ENCODE data around the gene KCNT2. TPM values are rescaled to one million over a fixed set of nuclear protein-coding genes. Genes with fewer than 3 reads are reported as not detected.

The KCNT2 gene
- total RNA-seq, 1 experiment from 2014 or later, result 0.41 TPM

GRCh38 chr1:196481616-196482015 lies 126.6 kb downstream of the KCNT2 start:
- POLR2A ChIA-PET, result no interaction called here

GRCh38 chr1:196477262-196477661 lies 131.0 kb downstream of the KCNT2 start:
- DNase-seq (ENCODE audit: low read depth, low spot score), result no peak
- H3K27ac ChIP-seq (ENCODE audit: low read length), result no peak overlapping the region
- H3K27me3 ChIP-seq (ENCODE audit: control insufficient read depth, insufficient read depth, low read length), result no peaks in the 10 kb centered on the region
- in situ Hi-C loops (cut with HindIII; ENCODE audit: low pct_unique_long_range_greater_than_20kb, low sequenced_read_pairs), result no loop called here
- no peak for TF ChIP-seq SIN3A (IDR thresholded peaks at IDR 0.05; ENCODE audit: borderline replicate concordance, insufficient read depth, low read depth, low read length)
- TF ChIP-seq POLR2AphosphoS5 (IDR thresholded peaks at IDR 0.05; ENCODE audit: low read depth, low read length), result no peak
- no peak for TF ChIP-seq CTCF (IDR thresholded peaks at IDR 0.05)
- no peak for TF ChIP-seq REST (IDR thresholded peaks at IDR 0.05; ENCODE audit: insufficient read depth in 1 of 2, low read depth in 2 of 2, low read length in 1 of 2)
- no peak for TF ChIP-seq TCF7L2 (IDR thresholded peaks at IDR 0.05; ENCODE audit: low read depth, low read length)
- H3K36me3 ChIP-seq (ENCODE audit: control insufficient read depth, insufficient read depth, low read length), result no peaks in the 10 kb centered on the region
- POLR2A ChIA-PET, result no interaction called here
- no peak overlapping the region for H3K4me3 ChIP-seq (ENCODE audit: low read depth in 2 of 2, low read length in 2 of 2)
- no TSS peak for BruUV-seq (replicated peaks)
- CTCF ChIA-PET, result no interaction called here
- ATAC-seq, result no peak
- H3K4me1 ChIP-seq (ENCODE audit: control insufficient read depth, insufficient read depth, low read length), result no peaks in the 10 kb centered on the region
- no peaks in the 10 kb centered on the region for H3K9me3 ChIP-seq (ENCODE audit: control insufficient read depth, insufficient read depth, low read depth, low read length)
- intact Hi-C loops (cut with micrococcal nuclease; ENCODE audit: unreplicated experiment), result no loop called here

More at GRCh38 chr1:196481616-196482015, 126.6 kb downstream of the KCNT2 start:
- CTCF ChIA-PET, result no interaction called here
- no peak overlapping the region for H3K4me3 ChIP-seq (ENCODE audit: low read depth in 2 of 2, low read length in 2 of 2)
- no peak overlapping the region for H3K27ac ChIP-seq (ENCODE audit: low read length)
- intact Hi-C loops (cut with micrococcal nuclease; ENCODE audit: unreplicated experiment), result no loop called here
- H3K36me3 ChIP-seq (ENCODE audit: control insufficient read depth, insufficient read depth, low read length), result no peaks in the 10 kb centered on the region
- no peaks in the 10 kb centered on the region for H3K4me1 ChIP-seq (ENCODE audit: control insufficient read depth, insufficient read depth, low read length)
- in situ Hi-C loops (cut with HindIII; ENCODE audit: low pct_unique_long_range_greater_than_20kb, low sequenced_read_pairs), result no loop called here
- BruUV-seq (replicated peaks), result no TSS peak
- no peaks in the 10 kb centered on the region for H3K27me3 ChIP-seq (ENCODE audit: control insufficient read depth, insufficient read depth, low read length)
- DNase-seq (ENCODE audit: low read depth, low spot score), result no peak
- TF ChIP-seq CTCF (IDR thresholded peaks at IDR 0.05) (no peak), POLR2AphosphoS5 (IDR thresholded peaks at IDR 0.05; ENCODE audit: low read depth, low read length) (no peak), REST (IDR thresholded peaks at IDR 0.05; ENCODE audit: insufficient read depth in 1 of 2, low read depth in 2 of 2, low read length in 1 of 2) (no peak)
- H3K9me3 ChIP-seq (ENCODE audit: control insufficient read depth, insufficient read depth, low read depth, low read length), result no peaks in the 10 kb centered on the region; the same call in 1 of the 2 replicates
- no peak for ATAC-seq
